ENCODE results near the gene BICD2.
"Not testable (repeated sequence)": the region's sequence is repeated elsewhere in the genome, so short reads cannot be mapped to it uniquely, and the experiment has no call there.

BICD2 gene

DNA sequence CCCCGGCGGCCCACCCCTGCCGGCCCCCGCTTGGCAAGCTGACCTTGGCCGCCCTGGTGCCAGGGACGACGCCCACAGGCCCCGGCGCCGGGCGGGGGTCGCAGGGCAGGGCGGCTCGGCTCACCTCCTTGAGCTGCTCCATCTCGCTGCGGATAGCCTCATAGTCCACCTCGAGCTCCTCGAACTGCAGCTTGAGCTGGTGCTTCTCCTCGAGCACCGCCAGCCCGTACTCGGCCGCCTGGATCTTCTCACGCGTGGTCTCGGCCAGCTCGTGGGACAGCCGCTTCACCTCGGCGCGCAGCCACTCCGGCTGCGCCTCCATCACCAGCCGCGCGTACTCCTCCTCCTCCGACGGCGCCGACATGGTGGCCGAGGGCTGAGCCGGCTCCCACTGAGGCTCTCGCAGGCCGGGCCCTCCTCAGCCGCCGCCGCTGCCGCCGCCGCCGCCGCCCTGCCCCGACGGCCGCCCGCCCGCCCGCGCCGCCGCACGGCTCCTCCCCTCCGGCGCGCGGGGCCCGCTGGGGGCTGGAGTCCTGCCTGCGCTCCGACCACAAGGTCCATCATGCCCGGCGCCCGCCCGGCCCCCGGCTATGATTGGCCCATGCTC, at the start of gene BICD2:
Gene BICD2, minus strand, starts transcription at position 453 of the 607 bp plus-strand sequence. Its CDS starts 89 bp downstream, at position 364.
- DNase-seq: no peak

- not testable (repeated sequence) for DNase-seq
Measured at GRCh38 chr9:92809629-92810326, 45.1 kb upstream of the BICD2 start.

DNA sequence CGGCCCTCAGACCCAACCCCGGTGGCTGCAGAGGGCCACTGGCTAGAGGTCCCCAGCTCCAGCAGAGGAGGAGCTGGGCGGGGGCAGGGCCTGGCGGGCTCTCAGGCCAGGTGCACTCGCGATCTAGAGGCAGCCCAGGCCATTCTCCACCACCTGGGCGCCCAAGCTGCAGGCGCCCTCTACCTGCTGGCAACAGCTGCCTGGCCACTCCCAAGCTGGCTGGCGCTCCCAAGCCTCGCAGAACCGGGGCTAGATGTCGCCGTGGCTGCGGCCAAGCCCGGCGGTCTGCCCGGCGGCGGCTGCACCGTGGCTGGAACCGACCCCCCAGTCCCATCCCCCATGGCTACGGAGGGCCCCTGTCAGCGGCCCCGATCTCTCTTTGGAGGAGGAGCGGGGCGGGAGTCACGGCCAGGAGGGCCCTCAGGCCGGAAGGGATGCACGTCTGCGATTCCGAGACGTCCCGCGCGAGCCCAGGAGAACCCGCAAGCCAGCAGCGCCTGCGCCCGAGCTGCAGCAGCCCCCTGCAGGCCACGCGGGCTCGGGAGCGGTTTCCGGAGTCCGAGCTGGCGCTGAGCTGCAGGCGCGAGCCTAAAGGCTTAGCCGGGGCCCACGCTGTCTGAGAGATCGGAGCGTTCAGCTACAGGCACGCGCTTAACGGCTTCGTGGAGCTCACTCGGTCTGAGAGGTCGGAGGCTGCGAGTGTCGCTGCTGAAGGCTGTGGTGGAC, 44.3 kb upstream of the BICD2 start:
- DNase-seq: peak; percentile 57

- peak; percentile 26 for DNase-seq
Measured at GRCh38 chr9:92807757-92808725, 43.4 kb upstream of the BICD2 start.

GRCh38 chr9:92807031-92807756, 42.6 kb upstream of the BICD2 start:
- no peak for DNase-seq

DNA sequence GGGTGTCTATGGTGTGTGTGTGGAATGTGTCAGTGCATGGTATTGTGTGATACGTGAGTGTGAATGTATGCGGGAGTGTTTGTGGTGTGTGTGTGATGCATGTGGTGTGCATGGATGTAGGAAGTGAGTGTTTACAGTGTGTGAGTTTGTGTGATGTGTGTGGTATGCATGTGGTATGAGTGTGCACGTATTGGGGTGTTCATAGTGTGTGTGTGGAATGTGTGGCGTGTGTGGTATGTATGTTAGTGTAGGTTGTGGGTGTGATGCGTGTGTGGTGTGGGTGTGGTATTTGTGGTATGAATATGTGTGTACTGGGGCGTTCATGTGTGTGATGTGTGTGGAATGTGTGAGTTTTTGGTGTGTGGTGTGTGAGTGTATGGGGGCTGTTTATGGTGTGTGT, 40.1 kb upstream of the BICD2 start:
- no peak for DNase-seq

GRCh38 chr9:92798358-92798757, 33.7 kb upstream of the BICD2 start:
- no peak for DNase-seq

- DNase-seq: not testable (repeated sequence)
Measured at GRCh38 chr9:92796337-92796804, 31.7 kb upstream of the BICD2 start.

GRCh38 chr9:92795598-92796336, 31.1 kb upstream of the BICD2 start:
- DNase-seq: no peak

DNA sequence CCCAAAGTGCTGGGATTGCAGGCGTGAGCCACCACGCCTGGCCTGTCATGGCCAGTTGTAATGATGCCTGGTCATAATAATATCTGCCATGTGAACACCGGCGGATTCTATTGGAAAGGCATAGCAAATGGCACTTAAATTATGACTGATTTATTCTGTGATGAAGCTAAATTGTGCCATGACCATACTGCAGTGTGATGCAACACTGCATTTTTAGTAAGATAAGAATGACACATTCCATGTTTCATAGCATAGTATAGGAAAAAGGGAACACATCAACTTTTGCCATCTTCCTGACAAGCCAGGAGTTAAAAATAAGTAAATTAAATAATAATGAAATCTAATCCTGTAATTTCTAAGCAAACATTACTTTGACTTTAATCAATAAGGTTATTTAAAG, 30.4 kb upstream of the BICD2 start:
- no peak for DNase-seq

DNA sequence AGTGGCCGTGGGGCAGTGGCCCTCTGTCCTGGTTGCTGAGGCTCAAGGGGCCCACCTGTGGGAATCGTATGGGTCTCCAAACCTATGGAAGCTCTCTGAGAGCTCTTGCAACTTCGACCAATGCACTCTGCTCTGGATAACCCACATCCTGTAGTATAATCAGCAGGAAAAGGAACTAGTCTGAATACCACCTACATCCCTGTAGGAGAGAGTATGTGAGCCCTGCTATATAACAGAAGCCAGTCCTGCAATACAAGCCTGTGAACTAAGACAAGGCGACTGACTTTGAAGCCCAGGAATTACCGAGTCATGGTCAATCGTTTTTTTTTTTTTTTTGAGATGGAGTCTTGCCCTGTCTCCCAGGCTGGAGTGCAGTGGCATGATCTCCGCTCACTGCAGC, 29.8 kb upstream of the BICD2 start:
- DNase-seq: no peak

DNA sequence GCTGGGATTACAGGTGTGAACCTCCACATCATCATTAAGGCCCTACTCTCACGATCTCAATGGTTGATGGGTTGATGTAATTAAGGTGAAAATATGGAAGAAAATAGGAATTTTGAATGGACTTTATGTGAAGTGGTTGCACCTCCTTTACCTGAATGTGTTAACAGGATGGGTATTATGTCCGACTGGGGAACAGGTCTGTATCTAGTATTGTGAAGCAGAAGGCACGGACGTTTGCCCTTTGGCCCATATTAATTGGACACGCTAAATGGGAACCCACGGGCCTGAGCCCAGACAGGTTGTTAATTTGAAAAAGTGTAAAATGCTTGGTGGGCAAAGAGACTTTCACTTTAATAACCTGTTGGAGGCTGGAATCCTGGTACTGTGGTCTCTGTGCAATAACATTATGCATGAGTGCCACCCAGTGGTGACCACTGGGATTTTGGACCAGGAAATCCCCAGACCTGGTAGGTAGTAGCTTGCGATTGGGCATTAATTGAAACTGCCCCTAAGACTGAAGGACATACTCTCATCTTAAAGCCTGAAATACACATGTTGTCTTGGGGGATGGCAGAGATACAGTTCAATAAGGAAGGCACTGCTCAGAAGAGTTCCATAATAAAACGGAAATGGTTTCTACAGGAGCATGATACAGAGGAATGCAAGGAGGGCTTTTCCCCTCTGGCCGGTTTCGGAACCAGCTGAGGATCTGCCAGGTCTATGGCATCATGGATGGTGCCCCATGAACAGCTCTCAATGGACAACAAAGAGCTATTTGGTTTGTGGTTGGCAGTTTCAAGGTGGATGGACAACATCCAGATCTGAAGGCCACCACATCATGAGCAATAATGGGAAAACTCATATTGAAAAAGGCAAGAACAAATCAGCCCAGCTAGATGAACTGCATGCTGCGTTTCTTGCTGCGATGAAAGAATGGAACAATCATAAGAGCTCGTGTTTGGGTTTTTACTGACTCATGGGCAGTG, 26.2 kb upstream of the BICD2 start:
- peak; percentile 68 for DNase-seq

DNA sequence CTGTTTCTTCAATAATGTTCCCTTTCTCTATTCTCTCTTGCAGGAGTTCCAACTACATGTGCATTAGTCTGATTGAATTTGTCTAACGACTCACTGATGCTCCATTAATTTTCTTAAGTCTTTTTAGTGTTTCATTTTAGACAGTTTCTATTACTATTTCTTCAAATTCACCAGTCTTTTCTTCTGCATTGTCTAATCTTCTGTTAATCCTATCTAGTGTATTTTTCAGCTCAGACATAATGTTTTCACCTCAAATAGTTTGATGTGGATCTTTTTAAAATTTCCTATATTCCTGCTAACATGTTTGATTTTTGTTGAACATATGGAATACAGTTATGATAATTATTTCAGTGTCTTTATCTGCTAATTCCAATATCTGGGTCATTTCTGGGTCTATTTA, 21.7 kb upstream of the BICD2 start:
- DNase-seq: no peak

DNA sequence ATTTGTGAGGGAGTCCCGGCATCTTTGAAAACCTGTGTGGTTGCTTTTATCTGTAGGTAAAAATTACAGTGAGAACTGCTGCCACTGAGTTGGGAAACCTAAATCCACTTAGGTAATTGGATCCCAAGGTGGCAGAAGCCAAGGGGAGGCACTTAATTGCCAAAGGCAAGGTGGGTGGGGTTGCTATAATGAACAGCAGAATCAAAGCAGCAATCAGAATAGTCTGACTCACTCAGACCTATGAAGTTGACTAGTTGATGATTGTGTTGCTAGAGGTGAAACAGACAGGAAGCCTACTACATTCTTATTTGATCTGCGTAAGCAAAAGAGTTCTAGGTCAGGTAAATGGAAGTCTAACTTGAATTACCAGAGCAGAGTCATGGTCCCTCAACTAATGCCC, 17.3 kb upstream of the BICD2 start:
- DNase-seq: no peak

GRCh38 chr9:92780206-92780605, 15.6 kb upstream of the BICD2 start:
- DNase-seq: no peak

- DNase-seq: no peak
Measured at GRCh38 chr9:92775466-92775865, 10.8 kb upstream of the BICD2 start.

- no peak for DNase-seq
Measured at GRCh38 chr9:92774274-92774673, 9.6 kb upstream of the BICD2 start.

DNA sequence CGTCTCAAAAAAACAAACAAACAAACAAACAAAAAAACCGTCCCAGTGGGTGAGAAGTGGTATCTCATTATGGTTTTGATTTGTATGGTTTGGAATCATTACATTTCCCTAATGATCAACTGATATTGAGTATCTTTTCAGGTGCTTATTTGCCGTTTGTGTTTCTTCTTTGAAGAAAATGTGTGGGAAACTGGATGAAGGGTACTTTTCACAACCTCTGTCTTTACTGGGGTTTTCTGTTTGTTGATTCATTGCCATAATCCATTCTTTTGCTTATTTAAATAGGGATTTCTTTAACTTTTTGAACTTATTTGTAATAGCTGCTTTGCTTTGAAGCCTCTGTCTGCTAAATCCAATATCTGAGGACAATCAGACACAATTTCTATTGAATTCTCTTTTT, 9.2 kb upstream of the BICD2 start:
- DNase-seq: no peak

- DNase-seq: no peak
Measured at GRCh38 chr9:92771309-92771708, 6.7 kb upstream of the BICD2 start.

DNA sequence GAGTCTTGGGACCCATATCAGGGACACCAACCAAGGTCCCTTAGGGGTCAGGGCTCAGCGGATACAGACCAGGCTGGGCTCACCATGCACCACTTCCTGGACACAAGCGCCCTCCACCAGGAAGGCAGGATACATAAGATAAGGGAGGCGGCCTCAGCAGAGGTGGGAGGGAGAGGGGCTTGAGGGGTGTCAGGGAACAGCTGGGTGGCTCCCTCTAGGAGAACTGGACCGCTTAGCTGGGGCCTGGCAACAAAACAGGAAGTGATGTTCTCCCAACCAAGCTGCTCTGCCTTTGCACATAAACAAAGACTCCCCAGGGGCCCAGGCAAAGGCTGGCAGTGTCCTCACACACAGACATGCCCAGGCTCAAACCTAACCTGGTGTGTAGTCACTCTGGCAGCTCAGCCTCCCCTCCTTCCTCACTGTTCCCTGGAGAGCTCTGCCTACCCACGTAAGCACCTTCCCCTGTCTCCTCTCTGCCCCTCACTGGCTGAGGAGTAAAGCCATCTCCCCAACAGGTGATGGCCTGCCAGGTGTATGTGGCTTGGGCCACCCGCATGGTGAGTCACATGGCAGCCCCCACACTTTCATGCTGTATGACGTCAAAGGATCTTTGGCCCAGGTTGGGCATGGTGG, 5.8 kb upstream of the BICD2 start:
- no peak for DNase-seq

All from NCI-H510A treated with DMSO at 0.1 percent for 48 hours (cell line).